ENCODE results near the gene MPP4. TPM values are rescaled to one million over a fixed set of nuclear protein-coding genes. Genes with fewer than 3 reads are reported as not detected.

MPP4 gene
- total RNA-seq, 1 experiment from 2014 or later: not detected

GRCh38 chr2:201696151-201696659, 2.2 kb downstream of the MPP4 start:
- no peak for TF ChIP-seq TCF7L2 (IDR thresholded peaks at IDR 0.05; ENCODE audit: low read depth, low read length)
- TF ChIP-seq, protein P1, sequence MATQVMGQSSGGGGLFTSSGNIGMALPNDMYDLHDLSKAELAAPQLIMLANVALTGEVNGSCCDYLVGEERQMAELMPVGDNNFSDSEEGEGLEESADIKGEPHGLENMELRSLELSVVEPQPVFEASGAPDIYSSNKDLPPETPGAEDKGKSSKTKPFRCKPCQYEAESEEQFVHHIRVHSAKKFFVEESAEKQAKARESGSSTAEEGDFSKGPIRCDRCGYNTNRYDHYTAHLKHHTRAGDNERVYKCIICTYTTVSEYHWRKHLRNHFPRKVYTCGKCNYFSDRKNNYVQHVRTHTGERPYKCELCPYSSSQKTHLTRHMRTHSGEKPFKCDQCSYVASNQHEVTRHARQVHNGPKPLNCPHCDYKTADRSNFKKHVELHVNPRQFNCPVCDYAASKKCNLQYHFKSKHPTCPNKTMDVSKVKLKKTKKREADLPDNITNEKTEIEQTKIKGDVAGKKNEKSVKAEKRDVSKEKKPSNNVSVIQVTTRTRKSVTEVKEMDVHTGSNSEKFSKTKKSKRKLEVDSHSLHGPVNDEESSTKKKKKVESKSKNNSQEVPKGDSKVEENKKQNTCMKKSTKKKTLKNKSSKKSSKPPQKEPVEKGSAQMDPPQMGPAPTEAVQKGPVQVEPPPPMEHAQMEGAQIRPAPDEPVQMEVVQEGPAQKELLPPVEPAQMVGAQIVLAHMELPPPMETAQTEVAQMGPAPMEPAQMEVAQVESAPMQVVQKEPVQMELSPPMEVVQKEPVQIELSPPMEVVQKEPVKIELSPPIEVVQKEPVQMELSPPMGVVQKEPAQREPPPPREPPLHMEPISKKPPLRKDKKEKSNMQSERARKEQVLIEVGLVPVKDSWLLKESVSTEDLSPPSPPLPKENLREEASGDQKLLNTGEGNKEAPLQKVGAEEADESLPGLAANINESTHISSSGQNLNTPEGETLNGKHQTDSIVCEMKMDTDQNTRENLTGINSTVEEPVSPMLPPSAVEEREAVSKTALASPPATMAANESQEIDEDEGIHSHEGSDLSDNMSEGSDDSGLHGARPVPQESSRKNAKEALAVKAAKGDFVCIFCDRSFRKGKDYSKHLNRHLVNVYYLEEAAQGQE (IDR thresholded peaks at IDR 0.05; ENCODE audit: insufficient read depth in 1 of 2, low read depth in 2 of 2, low read length in 1 of 2): no peak
- TF ChIP-seq, protein P2, sequence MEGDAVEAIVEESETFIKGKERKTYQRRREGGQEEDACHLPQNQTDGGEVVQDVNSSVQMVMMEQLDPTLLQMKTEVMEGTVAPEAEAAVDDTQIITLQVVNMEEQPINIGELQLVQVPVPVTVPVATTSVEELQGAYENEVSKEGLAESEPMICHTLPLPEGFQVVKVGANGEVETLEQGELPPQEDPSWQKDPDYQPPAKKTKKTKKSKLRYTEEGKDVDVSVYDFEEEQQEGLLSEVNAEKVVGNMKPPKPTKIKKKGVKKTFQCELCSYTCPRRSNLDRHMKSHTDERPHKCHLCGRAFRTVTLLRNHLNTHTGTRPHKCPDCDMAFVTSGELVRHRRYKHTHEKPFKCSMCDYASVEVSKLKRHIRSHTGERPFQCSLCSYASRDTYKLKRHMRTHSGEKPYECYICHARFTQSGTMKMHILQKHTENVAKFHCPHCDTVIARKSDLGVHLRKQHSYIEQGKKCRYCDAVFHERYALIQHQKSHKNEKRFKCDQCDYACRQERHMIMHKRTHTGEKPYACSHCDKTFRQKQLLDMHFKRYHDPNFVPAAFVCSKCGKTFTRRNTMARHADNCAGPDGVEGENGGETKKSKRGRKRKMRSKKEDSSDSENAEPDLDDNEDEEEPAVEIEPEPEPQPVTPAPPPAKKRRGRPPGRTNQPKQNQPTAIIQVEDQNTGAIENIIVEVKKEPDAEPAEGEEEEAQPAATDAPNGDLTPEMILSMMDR (IDR thresholded peaks at IDR 0.05): no peak
- no peak for TF ChIP-seq SIN3A (IDR thresholded peaks at IDR 0.05; ENCODE audit: borderline replicate concordance, insufficient read depth, low read depth, low read length)
- TF ChIP-seq POLR2AphosphoS5 (IDR thresholded peaks at IDR 0.05; ENCODE audit: low read depth, low read length): no peak
- no TSS peak for BruUV-seq (replicated peaks)
- ATAC-seq: peak; percentile 33; the same call in 1 of the 2 replicates
- intact Hi-C loops (cut with micrococcal nuclease; ENCODE audit: unreplicated experiment): no loop called here
- no peaks in the 10 kb centered on the region for H3K27me3 ChIP-seq (ENCODE audit: control insufficient read depth, insufficient read depth, low read length)
- no peak overlapping the region for H3K4me3 ChIP-seq (ENCODE audit: low read depth in 2 of 2, low read length in 2 of 2)
- H3K9me3 ChIP-seq (ENCODE audit: control insufficient read depth, insufficient read depth, low read depth, low read length): no peaks in the 10 kb centered on the region
- H3K36me3 ChIP-seq (ENCODE audit: control insufficient read depth, insufficient read depth, low read length): no peaks in the 10 kb centered on the region
- CTCF ChIA-PET: no interaction called here
- DNase-seq (ENCODE audit: low read depth, low spot score): no peak
- in situ Hi-C loops (cut with HindIII; ENCODE audit: low pct_unique_long_range_greater_than_20kb, low sequenced_read_pairs): no loop called here
- no peak overlapping the region for H3K27ac ChIP-seq (ENCODE audit: low read length)
- H3K4me1 ChIP-seq (ENCODE audit: control insufficient read depth, insufficient read depth, low read length): peaks cover 4% of the 10 kb centered on the region; the same call in 1 of the 2 replicates
- POLR2A ChIA-PET: no interaction called here

- ATAC-seq (no peak), DNase-seq (ENCODE audit: low read depth, low spot score) (no peak)
- Histone ChIP-seq H3K27me3 (ENCODE audit: control insufficient read depth, insufficient read depth, low read length) (0 out of 2 replicates have a peak, but pooled peaks cover 2% of the 10 kb centered on the region), H3K9me3 (ENCODE audit: control insufficient read depth, insufficient read depth, low read depth, low read length) (no peaks in the 10 kb centered on the region), H3K4me3 (ENCODE audit: low read depth in 2 of 2, low read length in 2 of 2) (no peak overlapping the region), H3K36me3 (ENCODE audit: control insufficient read depth, insufficient read depth, low read length) (no peaks in the 10 kb centered on the region), H3K4me1 (ENCODE audit: control insufficient read depth, insufficient read depth, low read length) (no peaks in the 10 kb centered on the region), H3K27ac (ENCODE audit: low read length) (no peak overlapping the region)
- in situ Hi-C loops (cut with HindIII; ENCODE audit: low pct_unique_long_range_greater_than_20kb, low sequenced_read_pairs): no loop called here
- TF ChIP-seq, protein P1 (IDR thresholded peaks at IDR 0.05; ENCODE audit: insufficient read depth in 1 of 2, low read depth in 2 of 2, low read length in 1 of 2): no peak
- TF ChIP-seq, protein P2 (IDR thresholded peaks at IDR 0.05): no peak
- TF ChIP-seq TCF7L2 (IDR thresholded peaks at IDR 0.05; ENCODE audit: low read depth, low read length) (no peak), POLR2AphosphoS5 (IDR thresholded peaks at IDR 0.05; ENCODE audit: low read depth, low read length) (no peak), SIN3A (IDR thresholded peaks at IDR 0.05; ENCODE audit: borderline replicate concordance, insufficient read depth, low read depth, low read length) (no peak)
- POLR2A ChIA-PET: no interaction called here
- BruUV-seq (replicated peaks): no TSS peak
- CTCF ChIA-PET: no interaction called here
- intact Hi-C loops (cut with micrococcal nuclease; ENCODE audit: unreplicated experiment): no loop called here
Observed at GRCh38 chr2:201685156-201685555, 13.3 kb downstream of the MPP4 start.
